AG04450 (cell line): ENCODE data around the gene TANC1. TPM values are rescaled to one million over a fixed set of nuclear protein-coding genes. Genes with fewer than 3 reads are reported as not detected.

Experiments
- CTCF ChIA-PET: fragments of 300-600, 350-600 bp; formaldehyde crosslinking; extraction: SDS; loops from one replicate; lab custom pipeline; 2022; ENCODE audit warnings: antibody characterized with exemption, inconsistent platforms; lab: Charles Lee
- POLR2A ChIA-PET: fragments of 350-600 bp; formaldehyde crosslinking; extraction: SDS; loops from one replicate; lab custom pipeline; 2021; ENCODE audit warnings: antibody characterized with exemption, inconsistent platforms; lab: Yijun Ruan, JAX
- DNase-seq: peaks from one replicate; pipeline ENCODE4 v3.0.0-alpha.2; 2011; ENCODE audit warnings: low read depth, low spot score
- H3K27ac ChIP-seq: one replicate; pipeline ENCODE4 v1.5.1; 2012; ENCODE audit warnings: low read depth, low read length, control low read depth
- H3K27me3 ChIP-seq: one replicate; pipeline ENCODE4 v1.6.0; 2012; ENCODE audit warnings: low read length; ENCODE audit not compliant: control insufficient read depth, insufficient read depth
- H3K4me3 ChIP-seq: 2 replicates; pipeline ENCODE4 v1.5.1; 2011; ENCODE audit warnings: mild to moderate bottlenecking, low read depth, low read length, control low read depth
- H3K9me3 ChIP-seq: 2 replicates; pipeline ENCODE4 v1.5.1; 2012; ENCODE audit warnings: low read length; ENCODE audit not compliant: control insufficient read depth, insufficient read depth
- polyA plus RNA-seq: library from polyadenylated mRNA; depleted of rRNA; stranded (reverse); fragments of >200 nt; gene quantifications from 2 replicates; pipeline ENCODE4 v1.2.3, GENCODE V29; 2011
- TF ChIP-seq, protein P1 (sequence below): IDR thresholded peaks from 2 replicates; pipeline ENCODE4 v1.5.1; 2011; ENCODE audit warnings: low read depth, low read length, control low read depth, inconsistent platforms

The TANC1 gene
- polyA plus RNA-seq, 1 experiment = 28.0 TPM

DNA sequence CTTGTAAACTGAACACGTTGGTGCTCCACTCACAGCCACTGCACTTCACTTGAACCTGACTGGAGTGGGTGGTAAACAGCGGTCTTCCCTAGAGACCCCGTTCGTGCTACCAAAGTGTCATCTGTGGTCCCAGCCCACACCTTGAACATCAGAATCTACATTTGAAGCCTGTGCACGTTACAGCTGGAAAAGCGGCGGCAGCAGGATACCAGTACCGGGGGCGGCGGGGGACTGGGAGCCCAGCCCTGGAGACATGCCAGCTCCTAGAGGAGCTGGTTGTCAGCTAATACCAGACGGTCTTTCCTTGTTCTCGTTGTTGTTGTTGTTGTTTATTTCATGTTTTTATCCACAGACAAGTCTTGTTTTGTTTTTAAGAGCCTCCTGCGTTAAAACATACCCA is 161.4 kb downstream of the TANC1 start:
- no peaks in the 10 kb centered on the region for H3K27me3 ChIP-seq
- ChIA-PET POLR2A (no interaction called here), CTCF (interaction anchor here (5.8 kb wide), 1 partner anchor 10 kb away, joined by 55 read pairs; no protein-coding TSS in a partner anchor)
- no peaks in the 10 kb centered on the region for H3K9me3 ChIP-seq
- TF ChIP-seq, protein P1, sequence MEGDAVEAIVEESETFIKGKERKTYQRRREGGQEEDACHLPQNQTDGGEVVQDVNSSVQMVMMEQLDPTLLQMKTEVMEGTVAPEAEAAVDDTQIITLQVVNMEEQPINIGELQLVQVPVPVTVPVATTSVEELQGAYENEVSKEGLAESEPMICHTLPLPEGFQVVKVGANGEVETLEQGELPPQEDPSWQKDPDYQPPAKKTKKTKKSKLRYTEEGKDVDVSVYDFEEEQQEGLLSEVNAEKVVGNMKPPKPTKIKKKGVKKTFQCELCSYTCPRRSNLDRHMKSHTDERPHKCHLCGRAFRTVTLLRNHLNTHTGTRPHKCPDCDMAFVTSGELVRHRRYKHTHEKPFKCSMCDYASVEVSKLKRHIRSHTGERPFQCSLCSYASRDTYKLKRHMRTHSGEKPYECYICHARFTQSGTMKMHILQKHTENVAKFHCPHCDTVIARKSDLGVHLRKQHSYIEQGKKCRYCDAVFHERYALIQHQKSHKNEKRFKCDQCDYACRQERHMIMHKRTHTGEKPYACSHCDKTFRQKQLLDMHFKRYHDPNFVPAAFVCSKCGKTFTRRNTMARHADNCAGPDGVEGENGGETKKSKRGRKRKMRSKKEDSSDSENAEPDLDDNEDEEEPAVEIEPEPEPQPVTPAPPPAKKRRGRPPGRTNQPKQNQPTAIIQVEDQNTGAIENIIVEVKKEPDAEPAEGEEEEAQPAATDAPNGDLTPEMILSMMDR = no peak
- no peak for DNase-seq
- H3K27ac ChIP-seq = no peak overlapping the region
- no peak overlapping the region for H3K4me3 ChIP-seq

DNA sequence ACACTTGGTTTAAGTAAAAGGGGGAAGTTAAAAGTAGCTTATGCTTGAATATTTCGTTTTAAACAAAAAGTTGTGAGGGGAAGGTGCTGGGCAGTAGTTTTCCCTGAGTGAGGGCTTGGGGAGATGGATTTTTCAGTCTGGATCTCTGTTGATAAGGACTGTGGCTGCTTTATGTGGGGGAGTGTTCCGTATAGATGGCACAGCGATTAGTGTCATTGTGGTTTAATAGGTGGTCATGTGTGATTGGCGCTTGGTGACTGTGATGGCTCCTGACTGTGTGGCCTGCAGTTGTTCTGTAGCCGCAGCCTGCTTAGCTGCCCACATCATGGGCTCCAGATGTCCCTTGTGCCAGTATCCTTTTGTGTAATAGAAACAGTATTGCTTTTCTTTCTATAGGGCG is 161.9 kb downstream of the TANC1 start:
- ChIA-PET CTCF (interaction anchor here (0.6 to 5.8 kb wide), 3 partner anchors 11 to 375 kb away, joined by 3 to 55 read pairs (median 3); no protein-coding TSS in a partner anchor), POLR2A (no interaction called here)
- Histone ChIP-seq H3K27me3 (no peaks in the 10 kb centered on the region), H3K4me3 (no peak overlapping the region), H3K9me3 (no peaks in the 10 kb centered on the region), H3K27ac (no peak overlapping the region)
- DNase-seq = no peak
- TF ChIP-seq, protein P1 = no peak

DNA sequence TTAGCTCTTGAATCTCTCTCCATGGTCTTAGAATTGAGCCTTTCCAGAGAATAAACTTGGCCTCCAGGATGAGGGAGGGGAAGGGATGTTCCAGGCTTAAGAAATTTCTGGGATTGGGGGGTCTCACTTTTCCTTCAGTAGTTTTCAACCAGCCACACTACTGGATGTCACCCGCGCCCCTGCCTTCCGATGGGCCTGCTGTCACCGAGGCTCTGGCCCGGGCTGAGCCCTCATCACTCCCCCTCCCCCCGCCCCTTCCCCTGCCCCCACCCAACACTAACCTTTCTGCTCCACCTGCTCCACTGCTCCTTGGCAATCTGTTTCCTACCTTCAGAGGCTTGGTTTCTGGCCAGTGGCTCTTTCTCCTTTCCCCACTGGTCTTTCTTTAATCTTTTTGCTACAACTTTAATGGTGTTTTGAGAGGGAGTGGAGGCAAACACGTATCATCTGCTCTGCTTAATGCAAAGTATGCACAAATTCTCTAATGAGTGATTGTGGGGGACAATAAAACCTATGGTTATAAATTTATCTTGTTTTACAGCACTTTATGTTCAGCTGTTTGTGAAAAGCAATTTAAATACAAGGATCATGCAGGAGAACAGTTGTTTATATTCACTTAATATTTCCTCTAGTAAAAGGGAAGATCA is 162.9 kb downstream of the TANC1 start:
- TF ChIP-seq, protein P1 = no peak
- POLR2A ChIA-PET = no interaction called here
- CTCF ChIA-PET = interaction anchor here (5.8 kb wide), 1 partner anchor 12 kb away, joined by 55 read pairs; no protein-coding TSS in a partner anchor
- H3K27me3 ChIP-seq = no peaks in the 10 kb centered on the region
- no peak overlapping the region for H3K4me3 ChIP-seq
- no peak for DNase-seq
- H3K27ac ChIP-seq = peak overlapping the region; percentile 75
- H3K9me3 ChIP-seq = no peaks in the 10 kb centered on the region

DNA sequence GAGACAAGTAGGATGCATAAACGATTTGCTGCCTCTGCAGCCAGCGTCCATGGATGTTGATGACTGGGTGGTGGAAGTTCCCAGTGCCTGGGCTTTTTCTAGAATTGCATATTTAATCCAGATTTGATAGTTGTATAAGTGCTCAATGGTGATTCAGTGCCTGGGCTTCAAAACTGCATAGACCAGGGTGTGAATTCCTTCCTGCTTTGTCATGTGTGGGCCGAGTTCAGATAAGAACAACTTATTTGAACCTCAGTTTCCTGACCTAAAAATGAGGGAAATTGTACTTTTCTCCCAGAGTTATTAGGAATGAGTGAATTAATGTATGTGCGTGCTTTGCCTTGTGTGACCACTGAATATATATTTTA is 163.5 kb downstream of the TANC1 start:
- Histone ChIP-seq H3K27me3 (no peaks in the 10 kb centered on the region), H3K4me3 (no peak overlapping the region), H3K27ac (peak overlapping the region; percentile 75), H3K9me3 (no peaks in the 10 kb centered on the region)
- POLR2A ChIA-PET = no interaction called here
- CTCF ChIA-PET = interaction anchor here (1.0 to 5.8 kb wide), 3 partner anchors 12 to 235 kb away, joined by 3 to 55 read pairs (median 16); no protein-coding TSS in a partner anchor
- TF ChIP-seq, protein P1 = no peak
- peak; percentile 79 for DNase-seq

DNA sequence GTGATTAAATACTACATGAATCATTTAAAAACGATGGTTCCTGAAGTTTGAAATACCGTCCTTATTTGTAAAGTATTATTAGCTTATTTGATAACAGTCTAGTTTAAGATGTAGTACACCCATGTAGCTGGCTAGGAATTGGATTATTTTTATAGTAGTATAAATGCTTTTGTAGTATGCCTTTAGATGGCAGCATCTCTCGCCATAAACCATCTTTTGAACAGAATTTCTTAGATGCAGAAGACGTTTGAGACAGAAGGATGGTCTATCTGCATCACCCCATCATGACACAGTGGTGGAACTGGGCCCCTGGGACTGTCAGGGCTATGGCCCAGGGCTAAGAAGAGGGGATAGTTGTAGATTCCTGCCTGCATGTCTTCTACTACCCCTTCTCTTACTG is 165.4 kb downstream of the TANC1 start:
- ChIA-PET CTCF (interaction anchor here (0.8 to 1.4 kb wide), 5 partner anchors 9 to 18 kb away, joined by 3 to 6 read pairs (median 4); no protein-coding TSS in a partner anchor), POLR2A (interaction anchor here (0.5 to 1.5 kb wide), 3 partner anchors 14 to 1602 kb away, joined by 3 to 5 read pairs (median 3); partner anchors contain the start of gene TANC1)
- Histone ChIP-seq H3K27me3 (no peaks in the 10 kb centered on the region), H3K4me3 (no peak overlapping the region), H3K9me3 (no peaks in the 10 kb centered on the region), H3K27ac (no peak overlapping the region)
- DNase-seq = no peak
- TF ChIP-seq, protein P1 = peak; percentile 40
